Neural progenitor cell (in vitro differentiated cells): ENCODE data around the gene ARL16.

ENCODE experiments used
- EZH2phosphoT487 ChIP-seq: fragments of 200-600 bp; sonication (generic); IDR thresholded peaks from 2 replicates; pipeline ENCODE4 v1.6.1; 2017; ENCODE audit warnings: antibody characterized with exemption
- TF ChIP-seq, protein P1 (sequence below): fragments of 200-600 bp; sonication (generic); IDR thresholded peaks from 2 replicates; pipeline ENCODE4 v1.5.1; 2017; ENCODE audit warnings: antibody characterized with exemption, mild to moderate bottlenecking

- TF ChIP-seq, protein P1, sequence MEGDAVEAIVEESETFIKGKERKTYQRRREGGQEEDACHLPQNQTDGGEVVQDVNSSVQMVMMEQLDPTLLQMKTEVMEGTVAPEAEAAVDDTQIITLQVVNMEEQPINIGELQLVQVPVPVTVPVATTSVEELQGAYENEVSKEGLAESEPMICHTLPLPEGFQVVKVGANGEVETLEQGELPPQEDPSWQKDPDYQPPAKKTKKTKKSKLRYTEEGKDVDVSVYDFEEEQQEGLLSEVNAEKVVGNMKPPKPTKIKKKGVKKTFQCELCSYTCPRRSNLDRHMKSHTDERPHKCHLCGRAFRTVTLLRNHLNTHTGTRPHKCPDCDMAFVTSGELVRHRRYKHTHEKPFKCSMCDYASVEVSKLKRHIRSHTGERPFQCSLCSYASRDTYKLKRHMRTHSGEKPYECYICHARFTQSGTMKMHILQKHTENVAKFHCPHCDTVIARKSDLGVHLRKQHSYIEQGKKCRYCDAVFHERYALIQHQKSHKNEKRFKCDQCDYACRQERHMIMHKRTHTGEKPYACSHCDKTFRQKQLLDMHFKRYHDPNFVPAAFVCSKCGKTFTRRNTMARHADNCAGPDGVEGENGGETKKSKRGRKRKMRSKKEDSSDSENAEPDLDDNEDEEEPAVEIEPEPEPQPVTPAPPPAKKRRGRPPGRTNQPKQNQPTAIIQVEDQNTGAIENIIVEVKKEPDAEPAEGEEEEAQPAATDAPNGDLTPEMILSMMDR: no peak
- no peak for TF ChIP-seq EZH2phosphoT487
Measured at GRCh38 chr17:81667754-81668153, 15.8 kb downstream of the ARL16 start.
